ENCODE measurements around the gene CHRNA4. TPM values are rescaled to one million over a fixed set of nuclear protein-coding genes. Genes with fewer than 3 reads are reported as not detected.
"Not testable (repeated sequence)": the region's sequence is repeated elsewhere in the genome, so short reads cannot be mapped to it uniquely, and the experiment has no call there.

The CHRNA4 gene
- polyA plus RNA-seq, 1 donor: 0.45 TPM

DNA sequence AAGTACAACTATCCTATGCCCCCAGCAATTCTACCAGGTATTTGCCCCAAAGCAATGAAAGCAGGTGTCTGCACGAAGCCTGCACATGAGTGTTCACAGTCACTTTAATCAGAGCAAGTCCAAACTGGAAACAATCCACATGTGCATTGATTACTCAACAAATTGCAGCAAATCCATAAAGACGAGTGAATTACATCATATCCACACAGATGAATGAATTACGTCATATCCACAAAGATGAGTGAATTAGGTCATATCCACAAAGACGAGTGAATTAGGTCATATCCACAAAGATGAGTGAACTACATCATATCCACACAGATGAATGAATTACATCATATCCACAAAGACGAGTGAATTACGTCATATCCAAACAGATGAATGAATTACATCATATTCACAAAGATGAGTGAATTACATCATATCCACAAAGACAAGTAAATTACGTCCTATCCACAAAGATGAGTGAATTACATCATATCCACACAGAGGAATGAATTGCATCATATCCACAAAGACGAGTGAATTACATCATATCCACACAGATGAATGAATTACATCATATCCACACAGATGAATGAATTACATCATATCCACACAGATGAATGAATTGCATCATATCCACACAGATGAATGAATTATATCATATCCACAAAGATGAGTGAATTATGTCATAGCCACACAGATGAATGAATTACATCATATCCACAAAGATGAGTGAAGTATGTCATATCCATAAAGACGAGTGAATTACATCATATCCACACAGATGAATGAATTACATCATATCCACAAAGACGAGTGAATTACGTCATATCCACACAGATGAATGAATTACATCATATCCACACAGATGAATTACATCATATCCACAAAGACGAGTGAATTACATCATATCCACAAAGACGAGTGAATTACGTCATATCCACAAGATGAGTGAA is 21.7 kb downstream of the CHRNA4 start:
- H3K4me1 ChIP-seq (ENCODE audit: control insufficient read depth, insufficient read depth, low read length); H3K27ac ChIP-seq (ENCODE audit: low read length); H3K36me3 ChIP-seq (ENCODE audit: control insufficient read depth, insufficient read depth, low read length); H3K9me3 ChIP-seq (ENCODE audit: control insufficient read depth, low read depth, low read length); DNase-seq; H3K4me3 ChIP-seq (ENCODE audit: low read length): not testable (repeated sequence)
- WGBS (ENCODE audit: insufficient coverage, low lambda C conversion rate): 80% methylated on average over 1 of the region's 14 CpGs
- peaks cover 11% of the 10 kb centered on the region for H3K27me3 ChIP-seq (ENCODE audit: control insufficient read depth, insufficient read depth, low read length)

- no peak for DNase-seq
- no peak overlapping the region for H3K27ac ChIP-seq (ENCODE audit: low read length)
- whole genome bisulfite sequencing (ENCODE audit: insufficient coverage, low lambda C conversion rate): 71% methylated on average over 2 of the region's 12 CpGs
- H3K27me3 ChIP-seq (ENCODE audit: control insufficient read depth, insufficient read depth, low read length): peaks cover 11% of the 10 kb centered on the region
- no peak overlapping the region for H3K4me3 ChIP-seq (ENCODE audit: low read length)
- H3K36me3 ChIP-seq (ENCODE audit: control insufficient read depth, insufficient read depth, low read length): no peaks in the 10 kb centered on the region
- peaks cover 5% of the 10 kb centered on the region for H3K9me3 ChIP-seq (ENCODE audit: control insufficient read depth, low read depth, low read length)
- H3K4me1 ChIP-seq (ENCODE audit: control insufficient read depth, insufficient read depth, low read length): no peaks in the 10 kb centered on the region
Measured at GRCh38 chr20:63337786-63338420, 23.2 kb downstream of the CHRNA4 start.

GRCh38 chr20:63336232-63336752 is 24.9 kb downstream of the CHRNA4 start:
- Histone ChIP-seq H3K4me1 (ENCODE audit: control insufficient read depth, insufficient read depth, low read length) (no peaks in the 10 kb centered on the region), H3K9me3 (ENCODE audit: control insufficient read depth, low read depth, low read length) (no peaks in the 10 kb centered on the region), H3K36me3 (ENCODE audit: control insufficient read depth, insufficient read depth, low read length) (no peaks in the 10 kb centered on the region), H3K27me3 (ENCODE audit: control insufficient read depth, insufficient read depth, low read length) (peaks cover 11% of the 10 kb centered on the region), H3K27ac (ENCODE audit: low read length) (no peak overlapping the region), H3K4me3 (ENCODE audit: low read length) (no peak overlapping the region)
- WGBS (ENCODE audit: insufficient coverage, low lambda C conversion rate): no CpG with 5 or more reads among the region's 29 CpGs
- DNase-seq: no peak

GRCh38 chr20:63335711-63336110 is 25.4 kb downstream of the CHRNA4 start:
- DNase-seq: no peak
- H3K27me3 ChIP-seq (ENCODE audit: control insufficient read depth, insufficient read depth, low read length): peaks cover 11% of the 10 kb centered on the region
- H3K27ac ChIP-seq (ENCODE audit: low read length): no peak overlapping the region
- 50% methylated on average over 2 of the region's 9 CpGs for whole genome bisulfite sequencing (ENCODE audit: insufficient coverage, low lambda C conversion rate)
- no peak overlapping the region for H3K4me3 ChIP-seq (ENCODE audit: low read length)
- no peaks in the 10 kb centered on the region for H3K36me3 ChIP-seq (ENCODE audit: control insufficient read depth, insufficient read depth, low read length)
- peaks cover 1% of the 10 kb centered on the region for H3K4me1 ChIP-seq (ENCODE audit: control insufficient read depth, insufficient read depth, low read length)
- H3K9me3 ChIP-seq (ENCODE audit: control insufficient read depth, low read depth, low read length): no peaks in the 10 kb centered on the region

DNA sequence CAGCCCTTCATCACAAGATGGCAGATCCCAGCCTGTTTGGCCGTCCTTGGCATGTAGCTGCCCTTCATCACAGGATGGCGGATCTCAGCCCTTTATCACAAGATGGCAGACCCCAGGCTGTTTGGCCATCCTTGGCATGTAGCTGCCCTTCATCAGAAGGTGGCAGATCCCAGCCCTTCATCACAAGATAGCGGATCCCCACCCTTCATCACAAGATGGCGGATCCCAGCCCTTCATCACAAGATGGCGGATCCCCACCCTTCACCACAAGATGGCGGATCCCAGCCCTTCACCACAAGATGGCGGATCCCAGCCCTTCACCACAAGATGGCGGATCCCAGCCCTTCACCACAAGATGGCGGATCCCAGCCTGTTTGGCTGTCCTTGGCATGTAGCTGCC is 26.1 kb downstream of the CHRNA4 start:
- not testable (repeated sequence) for H3K4me1 ChIP-seq (ENCODE audit: control insufficient read depth, insufficient read depth, low read length); H3K9me3 ChIP-seq (ENCODE audit: control insufficient read depth, low read depth, low read length); H3K4me3 ChIP-seq (ENCODE audit: low read length); H3K36me3 ChIP-seq (ENCODE audit: control insufficient read depth, insufficient read depth, low read length); DNase-seq; H3K27ac ChIP-seq (ENCODE audit: low read length)
- WGBS (ENCODE audit: insufficient coverage, low lambda C conversion rate): no CpG with 5 or more reads among the region's 9 CpGs
- peaks cover 11% of the 10 kb centered on the region for H3K27me3 ChIP-seq (ENCODE audit: control insufficient read depth, insufficient read depth, low read length)

- Histone ChIP-seq H3K9me3 (ENCODE audit: control insufficient read depth, low read depth, low read length) (no peaks in the 10 kb centered on the region), H3K27ac (ENCODE audit: low read length) (no peak overlapping the region), H3K36me3 (ENCODE audit: control insufficient read depth, insufficient read depth, low read length) (no peaks in the 10 kb centered on the region), H3K4me3 (ENCODE audit: low read length) (no peak overlapping the region), H3K4me1 (ENCODE audit: control insufficient read depth, insufficient read depth, low read length) (peaks cover 3% of the 10 kb centered on the region), H3K27me3 (ENCODE audit: control insufficient read depth, insufficient read depth, low read length) (peaks cover 11% of the 10 kb centered on the region)
- no CpG with 5 or more reads among the region's 8 CpGs for WGBS (ENCODE audit: insufficient coverage, low lambda C conversion rate)
- DNase-seq: no peak
Measured at GRCh38 chr20:63334356-63334755, 26.8 kb downstream of the CHRNA4 start.

GRCh38 chr20:63333241-63333836 is 27.8 kb downstream of the CHRNA4 start:
- no peak for DNase-seq
- WGBS (ENCODE audit: insufficient coverage, low lambda C conversion rate): no CpG with 5 or more reads among the region's 19 CpGs
- Histone ChIP-seq H3K36me3 (ENCODE audit: control insufficient read depth, insufficient read depth, low read length) (no peaks in the 10 kb centered on the region), H3K9me3 (ENCODE audit: control insufficient read depth, low read depth, low read length) (no peaks in the 10 kb centered on the region), H3K27ac (ENCODE audit: low read length) (no peak overlapping the region), H3K27me3 (ENCODE audit: control insufficient read depth, insufficient read depth, low read length) (peaks cover 10% of the 10 kb centered on the region), H3K4me3 (ENCODE audit: low read length) (no peak overlapping the region), H3K4me1 (ENCODE audit: control insufficient read depth, insufficient read depth, low read length) (peaks cover 3% of the 10 kb centered on the region)

DNA sequence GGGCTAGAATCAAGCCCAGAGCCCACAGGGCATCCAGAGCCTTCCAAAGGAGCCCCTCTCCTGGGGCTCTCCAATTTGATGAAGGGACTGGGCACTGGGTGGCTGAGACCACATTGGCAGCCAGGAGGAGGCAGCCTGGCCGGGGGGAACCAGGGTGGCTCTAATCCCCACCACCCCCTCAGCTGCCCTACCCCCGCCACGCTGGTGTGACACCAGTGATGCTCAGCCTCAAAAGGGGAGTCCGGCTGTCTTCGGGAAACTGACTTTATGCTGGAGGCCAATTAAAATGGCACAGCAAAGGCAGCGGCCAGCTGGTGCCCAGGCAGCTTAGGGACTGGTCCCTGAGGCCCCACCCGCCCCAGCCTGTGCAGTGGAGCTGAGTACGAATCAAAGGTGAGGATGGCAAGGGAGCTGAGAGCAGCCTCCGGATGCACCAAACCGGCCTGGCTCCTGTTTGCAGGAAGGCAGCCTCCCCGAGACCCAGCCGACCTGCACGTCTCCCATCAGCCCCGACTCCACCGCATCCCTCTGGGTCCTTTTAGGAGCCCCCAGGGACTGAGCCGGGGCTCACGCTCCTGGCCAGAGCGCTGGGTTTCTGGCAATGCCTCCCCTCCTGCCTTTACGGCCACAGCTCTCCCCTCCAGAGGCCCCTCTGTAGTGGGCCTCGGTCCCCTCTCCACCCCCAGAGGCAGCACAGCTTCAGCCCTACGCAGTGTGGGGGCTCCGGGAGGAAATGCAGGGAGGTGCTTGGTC is 28.5 kb downstream of the CHRNA4 start:
- Histone ChIP-seq H3K27ac (ENCODE audit: low read length) (no peak overlapping the region), H3K36me3 (ENCODE audit: control insufficient read depth, insufficient read depth, low read length) (no peaks in the 10 kb centered on the region), H3K9me3 (ENCODE audit: control insufficient read depth, low read depth, low read length) (no peaks in the 10 kb centered on the region), H3K4me1 (ENCODE audit: control insufficient read depth, insufficient read depth, low read length) (peaks cover 3% of the 10 kb centered on the region), H3K4me3 (ENCODE audit: low read length) (no peak overlapping the region), H3K27me3 (ENCODE audit: control insufficient read depth, insufficient read depth, low read length) (peaks cover 6% of the 10 kb centered on the region)
- DNase-seq: no peak
- WGBS (ENCODE audit: insufficient coverage, low lambda C conversion rate): 100% methylated on average over 1 of the region's 22 CpGs

GRCh38 chr20:63331741-63332400 is 29.3 kb downstream of the CHRNA4 start:
- WGBS (ENCODE audit: insufficient coverage, low lambda C conversion rate): 100% methylated on average over 1 of the region's 8 CpGs
- H3K4me3 ChIP-seq (ENCODE audit: low read length): no peak overlapping the region

More at GRCh38 chr20:63331741-63332400, 29.3 kb downstream of the CHRNA4 start:
- H3K27me3 ChIP-seq (ENCODE audit: control insufficient read depth, insufficient read depth, low read length): peaks cover 4% of the 10 kb centered on the region
- H3K9me3 ChIP-seq (ENCODE audit: control insufficient read depth, low read depth, low read length): no peaks in the 10 kb centered on the region
- H3K36me3 ChIP-seq (ENCODE audit: control insufficient read depth, insufficient read depth, low read length): no peaks in the 10 kb centered on the region
- no peak overlapping the region for H3K27ac ChIP-seq (ENCODE audit: low read length)
- H3K4me1 ChIP-seq (ENCODE audit: control insufficient read depth, insufficient read depth, low read length): peaks cover 3% of the 10 kb centered on the region
- no peak for DNase-seq

Data from large intestine (tissue), 3 donors.